ENCODE results near the gene PLXNA1. TPM values are rescaled to one million over a fixed set of nuclear protein-coding genes. Genes with fewer than 3 reads are reported as not detected.

Gene PLXNA1
- total and polyA plus RNA-seq, 8 donors, result 6.4 to 20.0 (median 8.5) TPM

DNA sequence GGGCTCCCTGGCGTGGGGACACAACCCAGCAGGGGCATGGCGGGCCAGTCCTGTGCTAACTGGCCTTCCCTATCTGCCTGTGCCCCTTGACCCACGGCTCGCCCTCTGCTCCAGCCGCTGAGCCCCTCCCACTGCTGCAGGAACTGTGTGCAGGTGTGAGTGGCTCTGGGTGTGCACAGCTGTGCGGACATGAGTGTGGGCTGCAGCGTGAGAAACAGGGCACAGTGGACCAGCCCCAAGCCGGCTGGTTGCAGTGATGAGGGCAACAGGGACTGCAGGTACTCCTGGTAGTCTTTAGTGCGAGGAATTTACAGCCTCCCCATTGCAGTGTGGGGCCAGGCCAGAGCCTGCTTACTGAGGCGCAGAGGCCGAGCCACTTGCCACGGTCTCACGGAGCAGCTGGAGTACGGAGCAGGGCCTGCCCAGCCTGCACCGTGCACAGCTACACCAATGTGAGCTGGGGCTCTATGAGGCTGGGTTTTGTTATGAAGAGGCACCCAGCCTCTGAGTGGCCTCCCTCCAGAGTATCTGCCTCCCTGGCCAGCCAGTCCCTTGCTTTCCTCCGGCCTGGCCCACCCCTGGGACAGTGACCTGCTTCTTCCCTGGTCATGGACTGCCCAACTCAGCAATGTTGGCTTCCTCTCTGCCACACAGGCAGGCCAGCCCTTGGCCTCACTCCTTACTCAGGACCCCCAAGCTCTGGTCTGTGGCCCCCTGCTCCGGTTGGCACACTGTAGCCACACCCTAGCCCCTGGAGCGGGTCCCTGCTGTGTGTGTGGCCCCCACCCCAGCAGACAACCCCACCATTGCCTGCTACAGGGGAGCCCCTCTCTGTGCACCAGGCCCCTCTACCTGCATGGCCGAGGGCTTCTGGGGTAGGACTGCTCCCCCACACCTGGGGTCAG, 47.8 kb downstream of the PLXNA1 start:
- H3K27me3 ChIP-seq, result no peaks in the 10 kb centered on the region
- TF ChIP-seq, protein P1, sequence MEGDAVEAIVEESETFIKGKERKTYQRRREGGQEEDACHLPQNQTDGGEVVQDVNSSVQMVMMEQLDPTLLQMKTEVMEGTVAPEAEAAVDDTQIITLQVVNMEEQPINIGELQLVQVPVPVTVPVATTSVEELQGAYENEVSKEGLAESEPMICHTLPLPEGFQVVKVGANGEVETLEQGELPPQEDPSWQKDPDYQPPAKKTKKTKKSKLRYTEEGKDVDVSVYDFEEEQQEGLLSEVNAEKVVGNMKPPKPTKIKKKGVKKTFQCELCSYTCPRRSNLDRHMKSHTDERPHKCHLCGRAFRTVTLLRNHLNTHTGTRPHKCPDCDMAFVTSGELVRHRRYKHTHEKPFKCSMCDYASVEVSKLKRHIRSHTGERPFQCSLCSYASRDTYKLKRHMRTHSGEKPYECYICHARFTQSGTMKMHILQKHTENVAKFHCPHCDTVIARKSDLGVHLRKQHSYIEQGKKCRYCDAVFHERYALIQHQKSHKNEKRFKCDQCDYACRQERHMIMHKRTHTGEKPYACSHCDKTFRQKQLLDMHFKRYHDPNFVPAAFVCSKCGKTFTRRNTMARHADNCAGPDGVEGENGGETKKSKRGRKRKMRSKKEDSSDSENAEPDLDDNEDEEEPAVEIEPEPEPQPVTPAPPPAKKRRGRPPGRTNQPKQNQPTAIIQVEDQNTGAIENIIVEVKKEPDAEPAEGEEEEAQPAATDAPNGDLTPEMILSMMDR (IDR thresholded peaks at IDR 0.05), result no peak
- no peaks in the 10 kb centered on the region for H3K4me1 ChIP-seq
- no peak overlapping the region for H3K27ac ChIP-seq
- peaks cover 0 to 22% (median 16%) of the 10 kb centered on the region in 3 donors for H3K36me3 ChIP-seq
- peak in 1 of 6 donors; percentile 58 for DNase-seq
- H3K4me3 ChIP-seq, result no peak overlapping the region
- intact Hi-C loops (cut with DNase I), result no loop called here
- WGBS, 2 donors, result 93 to 94% methylated on average over 19 of the region's 19 CpGs
- no peak for ATAC-seq
- no peak for FAIRE-seq
- no peaks in the 10 kb centered on the region for H3K9me3 ChIP-seq

DNA sequence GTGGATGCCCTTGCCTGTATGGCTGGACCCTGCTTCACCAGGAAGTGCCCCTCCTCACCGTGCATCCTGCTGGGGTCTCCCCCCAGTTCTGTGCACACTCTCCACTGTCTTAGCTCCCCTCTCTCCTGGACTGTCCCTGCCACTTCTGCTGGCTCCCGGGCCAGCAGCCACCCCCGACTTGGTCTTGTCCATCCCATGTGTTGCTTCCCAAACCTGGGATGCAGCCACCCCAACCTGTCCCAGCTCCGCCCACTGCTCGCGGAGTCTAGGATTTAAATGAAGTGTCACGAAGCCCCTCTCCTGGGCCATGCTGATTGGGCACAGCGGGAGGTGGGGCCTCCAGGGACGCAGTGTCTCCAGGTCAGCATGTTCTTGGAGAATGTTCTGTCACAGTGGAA, 48.5 kb downstream of the PLXNA1 start:
- H3K27ac ChIP-seq, result no peak overlapping the region
- no peak for FAIRE-seq
- no peak for ATAC-seq
- H3K4me3 ChIP-seq, result no peak overlapping the region
- intact Hi-C loops (cut with DNase I), result no loop called here
- TF ChIP-seq, protein P1 (IDR thresholded peaks at IDR 0.05), result no peak
- WGBS, 2 donors, result 95 to 99% methylated on average over 9 of the region's 9 CpGs
- DNase-seq, result peak in 2 of 6 donors; percentile 16 to 57
- H3K27me3 ChIP-seq, result no peaks in the 10 kb centered on the region
- peaks cover 0 to 22% (median 16%) of the 10 kb centered on the region in 3 donors for H3K36me3 ChIP-seq
- no peaks in the 10 kb centered on the region for H3K4me1 ChIP-seq
- no peaks in the 10 kb centered on the region for H3K9me3 ChIP-seq

DNA sequence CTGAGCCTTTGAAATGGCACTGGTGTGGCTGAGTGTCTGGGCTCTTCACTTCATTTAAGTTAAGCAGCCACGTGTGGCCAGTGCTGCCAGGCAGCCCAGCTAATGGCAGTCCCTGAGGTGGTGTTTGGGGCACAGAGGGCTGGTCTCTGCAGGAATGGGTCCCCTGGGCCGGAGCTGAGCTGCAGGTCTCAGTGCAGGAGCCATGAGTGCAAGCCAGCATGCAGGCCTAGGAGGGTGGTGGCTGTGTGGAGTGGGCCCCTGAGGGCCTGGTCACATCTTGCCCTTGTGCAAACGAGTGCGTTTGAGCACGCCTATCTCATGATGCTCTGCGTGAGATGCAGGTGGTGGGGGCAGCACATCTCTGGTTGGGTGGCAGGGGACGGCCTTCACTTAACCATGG, 48.9 kb downstream of the PLXNA1 start:
- TF ChIP-seq, protein P1 (IDR thresholded peaks at IDR 0.05), result no peak
- no peaks in the 10 kb centered on the region for H3K9me3 ChIP-seq
- FAIRE-seq (no peak), ATAC-seq (no peak), DNase-seq (peak in 1 of 6 donors; percentile 59)
- WGBS, 2 donors, result 87 to 93% methylated on average over 7 of the region's 7 CpGs
- H3K36me3 ChIP-seq, result peaks cover 0 to 22% (median 16%) of the 10 kb centered on the region in 3 donors
- intact Hi-C loops (cut with DNase I), result no loop called here
- no peaks in the 10 kb centered on the region for H3K4me1 ChIP-seq
- no peak overlapping the region for H3K27ac ChIP-seq
- H3K4me3 ChIP-seq, result no peak overlapping the region
- no peaks in the 10 kb centered on the region for H3K27me3 ChIP-seq

DNA sequence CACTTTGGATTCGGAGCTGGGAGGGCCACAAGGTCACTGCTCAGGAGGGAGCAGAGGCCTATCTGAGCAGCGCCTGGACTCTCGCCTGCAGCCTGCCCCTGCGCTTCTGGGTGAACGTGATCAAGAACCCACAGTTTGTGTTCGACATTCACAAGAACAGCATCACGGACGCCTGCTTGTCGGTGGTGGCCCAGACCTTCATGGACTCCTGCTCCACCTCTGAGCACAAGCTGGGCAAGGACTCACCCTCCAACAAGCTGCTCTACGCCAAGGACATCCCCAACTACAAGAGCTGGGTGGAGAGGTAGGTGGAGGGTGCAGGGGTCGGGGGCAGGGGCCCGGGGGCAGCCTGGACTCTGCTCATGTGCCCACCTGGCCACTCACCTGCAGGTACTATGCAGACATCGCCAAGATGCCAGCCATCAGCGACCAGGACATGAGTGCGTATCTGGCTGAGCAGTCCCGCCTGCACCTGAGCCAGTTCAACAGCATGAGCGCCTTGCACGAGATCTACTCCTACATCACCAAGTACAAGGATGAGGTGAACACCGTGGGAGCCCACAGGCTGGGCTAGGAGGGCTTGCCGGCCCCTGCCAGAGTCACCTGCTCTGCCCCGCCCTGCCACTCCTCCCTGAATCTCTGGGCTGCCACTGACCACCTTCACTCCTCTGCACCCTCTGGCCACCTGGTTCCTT, 49.5 kb downstream of the PLXNA1 start:
- FAIRE-seq, result no peak
- peak in 2 of 6 donors; percentile 13 to 57 for DNase-seq
- TF ChIP-seq, protein P1 (IDR thresholded peaks at IDR 0.05), result no peak

More for the DNA sequence above, 49.5 kb downstream of the PLXNA1 start:
- no peak for ATAC-seq
- Histone ChIP-seq H3K4me3 (no peak overlapping the region), H3K9me3 (no peaks in the 10 kb centered on the region), H3K36me3 (peaks cover 0 to 22% (median 16%) of the 10 kb centered on the region in 3 donors), H3K27me3 (no peaks in the 10 kb centered on the region), H3K4me1 (no peaks in the 10 kb centered on the region), H3K27ac (no peak overlapping the region)
- intact Hi-C loops (cut with DNase I), result no loop called here
- WGBS, 2 donors, result 90% methylated on average over 21 of the region's 21 CpGs

Other genes with a start within 250 kb of the PLXNA1 start
- not detected for gene PRR23E, start 210.0 kb downstream of the PLXNA1 start, total RNA-seq
- gene PRR23E, start 210.0 kb downstream of the PLXNA1 start, polyA plus RNA-seq, result not detected